SK-N-SH treated with all-trans-retinoic acid at 6 μM for 48 hours (cell line): ENCODE results near the gene GNG2.

Source experiments
- CREB5 ChIP-seq: fragments of 250-450 bp; sonication (Bioruptor Pico); IDR thresholded peaks from 2 replicates; pipeline ENCODE4 v1.5.1; 2020; ENCODE audit warnings: low read depth, mild to moderate bottlenecking, moderate library complexity
- OSR1 ChIP-seq: fragments of 250-450 bp; sonication (Bioruptor Pico); IDR thresholded peaks from 2 replicates; pipeline ENCODE4 v1.8.0; 2022; ENCODE audit warnings: moderate library complexity, mild to moderate bottlenecking, inconsistent platforms
- ZC3H10 ChIP-seq: fragments of 250-450 bp; sonication (Bioruptor Pico); IDR thresholded peaks from 2 replicates; pipeline ENCODE4 v1.5.1; 2021; ENCODE audit warnings: mild to moderate bottlenecking, moderate library complexity
- ZNF565 ChIP-seq: fragments of 450-650 bp; formaldehyde crosslinking; conservative IDR thresholded peaks from 2 replicates; pipeline ENCODE4 v1.5.0; 2020; ENCODE audit warnings: low read depth, mild to moderate bottlenecking, moderate library complexity

- TF ChIP-seq ZC3H10 (CRISPR knock-in tag) (no peak), OSR1 (CRISPR knock-in tag) (no peak), ZNF565 (CRISPR knock-in tag) (no peak), CREB5 (CRISPR knock-in tag) (no peak)
These were observed 127.8 kb downstream of the GNG2 start for GRCh38 chr14:51988221-51988620.
